Mesenchymal stem cell (in vitro differentiated cells and primary cell): ENCODE measurements around the gene GTPBP3.
"Not testable (repeated sequence)": the region's sequence is repeated elsewhere in the genome, so short reads cannot be mapped to it uniquely, and the experiment has no call there.

Experiments
- DNase-seq: peaks from one replicate; pipeline ENCODE4 v3.0.0-alpha.2; 2013
- H2AFZ ChIP-seq: one replicate; pipeline ENCODE4 v1.6.1; 2013; ENCODE audit warnings: low read depth, mild to moderate bottlenecking, control low read depth, inconsistent platforms, low read length, moderate library complexity
- H2AK5ac ChIP-seq: 2 replicates; pipeline ENCODE4 v1.6.1; 2013; ENCODE audit warnings: low read length, moderate library complexity, mild to moderate bottlenecking, inconsistent platforms; ENCODE audit not compliant: severe bottlenecking
- H2BK120ac ChIP-seq: one replicate; pipeline ENCODE4 v1.6.1; 2013; ENCODE audit warnings: low read depth, mild to moderate bottlenecking, inconsistent platforms, low read length, moderate library complexity
- H2BK12ac ChIP-seq, 2 experiments: one replicate each; pipeline ENCODE4 v1.6.1; 2013; ENCODE audit warnings: inconsistent platforms in 2 of 2, low read length in 2 of 2, mild to moderate bottlenecking in 2 of 2, moderate library complexity in 2 of 2, control low read depth in 1 of 2
- H2BK15ac ChIP-seq: one replicate; pipeline ENCODE4 v1.6.1; 2013; ENCODE audit warnings: mild to moderate bottlenecking, low read depth, inconsistent platforms; ENCODE audit not compliant: poor library complexity, severe bottlenecking
- H2BK5ac ChIP-seq: 2 replicates; pipeline ENCODE4 v1.6.1; 2013; ENCODE audit warnings: low read depth, mild to moderate bottlenecking, low read length, control low read depth, inconsistent platforms; ENCODE audit not compliant: poor library complexity, severe bottlenecking
- H3K14ac ChIP-seq, 2 experiments: one replicate each; pipeline ENCODE4 v1.6.1; 2013; ENCODE audit warnings: inconsistent platforms in 2 of 2, low read length in 2 of 2, control low read depth in 1 of 2, mild to moderate bottlenecking in 1 of 2, moderate library complexity in 1 of 2
- H3K18ac ChIP-seq, 2 experiments: one replicate each; pipeline ENCODE4 v1.6.1; 2013; ENCODE audit warnings: inconsistent platforms in 2 of 2, low read length in 2 of 2, control low read depth in 1 of 2, low read depth in 1 of 2, mild to moderate bottlenecking in 1 of 2
- H3K23ac ChIP-seq, 2 experiments: one replicate each; pipeline ENCODE4 v1.6.1; 2013; ENCODE audit warnings: inconsistent platforms in 2 of 2, low read length in 2 of 2, mild to moderate bottlenecking in 2 of 2, moderate library complexity in 2 of 2, control low read depth in 1 of 2
- H3K27ac ChIP-seq: 2 replicates; pipeline ENCODE4 v1.5.1; 2013; ENCODE audit warnings: mild to moderate bottlenecking, moderate library complexity, low read length, control low read depth, inconsistent platforms; ENCODE audit not compliant: poor library complexity, severe bottlenecking
- H3K27me3 ChIP-seq, 2 experiments: 2 replicates each; pipeline versions ENCODE4 v1.6.1 to v1.7.0; 2013; ENCODE audit warnings: low read length in 2 of 2, mild to moderate bottlenecking in 2 of 2, moderate library complexity in 2 of 2, control low read depth in 1 of 2, inconsistent platforms in 1 of 2; ENCODE audit not compliant: control insufficient read depth in 1 of 2, insufficient read depth in 1 of 2
- H3K36me3 ChIP-seq, 2 experiments: 2 replicates each; pipeline versions ENCODE4 v1.6.1 to v1.7.0; 2013; ENCODE audit warnings: low read length in 2 of 2, control low read depth in 1 of 2, inconsistent platforms in 1 of 2, low read depth in 1 of 2, mild to moderate bottlenecking in 1 of 2; ENCODE audit not compliant: insufficient read depth in 2 of 2, control insufficient read depth in 1 of 2
- H3K4ac ChIP-seq, 2 experiments: one replicate each; pipeline ENCODE4 v1.6.1; 2013; ENCODE audit warnings: inconsistent platforms in 2 of 2, low read length in 2 of 2, mild to moderate bottlenecking in 2 of 2, moderate library complexity in 2 of 2, control low read depth in 1 of 2, low read depth in 1 of 2
- H3K4me1 ChIP-seq: 2 replicates; pipeline ENCODE4 v1.6.1; 2013; ENCODE audit warnings: low read depth, low read length, control low read depth; ENCODE audit not compliant: control insufficient read depth, insufficient read depth
- H3K4me2 ChIP-seq: 2 replicates; pipeline ENCODE4 v1.6.1; 2013; ENCODE audit warnings: low read length, mild to moderate bottlenecking, inconsistent platforms; ENCODE audit not compliant: poor library complexity, severe bottlenecking
- H3K4me3 ChIP-seq, 2 experiments: 2 replicates each; pipeline versions ENCODE4 v1.5.1 to v1.7.0; 2013; ENCODE audit warnings: low read length in 2 of 2, mild to moderate bottlenecking in 2 of 2, control low read depth in 1 of 2, low read depth in 1 of 2; ENCODE audit not compliant: insufficient read depth in 1 of 2
- H3K79me1 ChIP-seq: replicated peaks from 2 replicates; pipeline ENCODE4 v1.6.1; 2013; ENCODE audit warnings: mild to moderate bottlenecking, control low read depth, low read length, inconsistent platforms; ENCODE audit not compliant: poor library complexity, severe bottlenecking
- H3K9ac ChIP-seq: 2 replicates; pipeline ENCODE4 v1.7.0; 2013; ENCODE audit warnings: mild to moderate bottlenecking, low read length, moderate library complexity
- H3K9me3 ChIP-seq: 2 replicates; pipeline ENCODE4 v1.7.0; 2013; ENCODE audit warnings: mild to moderate bottlenecking, low read length; ENCODE audit not compliant: control insufficient read depth
- H4K8ac ChIP-seq: one replicate; pipeline ENCODE4 v1.6.1; 2013; ENCODE audit warnings: inconsistent platforms, mild to moderate bottlenecking, low read length, moderate library complexity
- H4K91ac ChIP-seq: one replicate; pipeline ENCODE4 v1.6.1; 2013; ENCODE audit warnings: mild to moderate bottlenecking, low read length, inconsistent platforms
- WGBS: methylation state at CpG from one replicate; pipeline ENCODE4 v1.1.7; 2013; ENCODE audit warnings: mixed read lengths; 5-methylcytosine and 5-hydroxymethylcytosine counted together

Gene GTPBP3

GRCh38 chr19:17358395-17358794 is 21.0 kb downstream of the GTPBP3 start:
- Histone ChIP-seq H4K8ac (peak overlapping the region; percentile 87), H3K23ac (no peak overlapping the region), H2AFZ (no peak overlapping the region), H2BK12ac (no peak overlapping the region), H3K79me1 (no peaks in the 10 kb centered on the region), H3K4me3 (peak overlapping the region in 1 of 2 experiments; percentile 11), H3K27ac (no peak overlapping the region), H2BK120ac (no peak overlapping the region), H3K27me3 (peaks cover 0 to 14% of the 10 kb centered on the region in 2 experiments), H3K4ac (no peak overlapping the region), H2BK5ac (no peak overlapping the region), H3K14ac (no peak overlapping the region), H3K4me1 (peaks cover 6% of the 10 kb centered on the region), H3K18ac (peak overlapping the region in 1 of 2 experiments; percentile 18), H3K36me3 (no peaks in the 10 kb centered on the region), H3K9me3 (no peaks in the 10 kb centered on the region), H4K91ac (no peak overlapping the region), H3K9ac (no peak overlapping the region), H2AK5ac (no peak overlapping the region), H2BK15ac (no peak overlapping the region), H3K4me2 (no peak overlapping the region)
- peak; percentile 31 for DNase-seq
- 63% methylated on average over 7 of the region's 7 CpGs for WGBS

DNA sequence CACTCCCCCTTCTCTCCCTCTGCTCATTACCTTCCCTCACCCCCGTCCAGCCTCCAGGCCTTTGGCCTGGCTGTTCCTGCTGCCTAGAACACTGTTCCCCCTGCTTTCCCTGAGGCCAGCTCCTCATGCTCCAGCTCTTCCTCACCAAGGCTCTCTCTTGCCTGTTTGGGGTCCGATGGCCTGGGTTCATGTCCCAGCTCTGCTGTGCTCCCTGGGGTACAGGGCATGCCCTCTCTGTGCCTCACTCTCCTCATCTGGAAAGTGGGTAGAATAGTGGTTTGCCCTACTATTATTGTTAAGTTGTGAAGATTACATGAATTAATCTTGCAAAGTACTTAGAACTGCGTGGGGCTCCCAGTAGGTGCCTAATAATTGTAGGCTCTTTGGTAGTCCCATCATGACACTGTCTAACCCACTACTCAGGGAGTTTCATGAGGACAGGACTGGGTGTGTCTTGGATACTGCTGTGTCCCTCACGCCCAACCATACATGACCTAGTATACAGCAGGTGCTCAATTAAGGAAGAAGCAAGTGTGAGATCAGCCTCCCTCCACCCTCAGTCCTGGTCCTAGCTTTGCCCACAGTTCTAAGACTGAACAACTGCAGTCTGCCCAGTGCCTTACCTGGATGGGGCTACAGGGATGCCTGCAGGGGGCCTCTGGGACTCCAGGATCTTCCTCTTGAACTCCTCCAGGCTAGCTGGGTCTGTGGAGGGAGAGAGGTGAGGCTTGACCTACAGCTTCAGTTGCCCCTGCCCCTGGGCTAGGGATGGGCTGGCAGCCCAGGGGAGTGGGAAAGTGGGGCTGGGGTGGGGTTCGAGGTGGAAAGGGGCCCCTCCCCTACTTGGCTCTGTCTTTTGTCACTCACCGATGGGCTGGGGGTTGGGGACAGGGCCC is 22.8 kb downstream of the GTPBP3 start:
- Histone ChIP-seq H3K27me3 (peaks cover 0 to 18% of the 10 kb centered on the region in 2 experiments), H2BK15ac (no peak overlapping the region), H3K4me1 (peaks cover 6% of the 10 kb centered on the region), H2BK5ac (no peak overlapping the region), H4K8ac (no peak overlapping the region), H3K23ac (no peak overlapping the region), H3K36me3 (no peaks in the 10 kb centered on the region), H3K4me3 (no peak overlapping the region), H3K9ac (no peak overlapping the region), H3K79me1 (no peaks in the 10 kb centered on the region), H3K14ac (no peak overlapping the region), H2AFZ (peak overlapping the region; percentile 44), H2BK12ac (no peak overlapping the region), H3K9me3 (no peaks in the 10 kb centered on the region), H2AK5ac (no peak overlapping the region), H3K27ac (no peak overlapping the region), H3K4ac (no peak overlapping the region), H2BK120ac (no peak overlapping the region), H3K4me2 (no peak overlapping the region), H4K91ac (no peak overlapping the region), H3K18ac (no peak overlapping the region)
- WGBS, result 84% methylated on average over 5 of the region's 6 CpGs
- no peak for DNase-seq

DNA sequence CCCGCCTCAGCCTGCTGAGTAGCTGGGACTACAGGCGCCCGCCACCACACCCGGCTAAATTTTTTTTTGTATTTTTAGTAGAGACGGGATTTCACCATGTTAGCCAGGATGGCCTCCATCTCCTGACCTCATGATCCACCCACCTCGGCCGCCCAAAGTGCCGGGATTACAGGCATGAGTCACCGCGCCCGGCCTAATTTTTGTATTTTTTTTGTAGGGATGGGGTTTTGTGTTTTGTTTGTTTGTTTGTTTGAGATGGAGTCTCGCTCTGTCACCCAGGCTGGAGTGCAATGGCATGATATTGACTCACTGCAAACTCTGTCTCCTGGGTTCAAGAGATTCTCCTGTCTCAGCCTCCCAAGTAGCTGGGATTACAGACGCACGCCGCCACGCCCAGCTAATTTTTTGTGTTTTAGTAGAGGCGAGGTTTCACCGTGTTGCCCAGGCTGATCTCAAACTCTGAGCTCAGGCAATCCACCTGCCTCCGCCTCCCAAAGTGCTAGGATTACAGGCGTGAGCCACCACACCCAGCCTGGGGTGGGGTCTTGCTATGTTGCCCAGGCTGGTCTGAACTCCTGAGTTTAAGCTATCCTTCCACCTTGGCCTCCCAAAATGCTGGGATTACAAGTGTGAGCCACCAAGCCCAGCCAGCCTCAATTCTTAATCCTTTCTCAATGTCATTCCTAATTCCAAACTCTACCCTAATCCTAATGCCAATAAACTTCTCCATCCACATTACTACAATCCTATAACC is 26.7 kb downstream of the GTPBP3 start:
- H3K4me3 ChIP-seq, H3K4me2 ChIP-seq, H2AK5ac ChIP-seq, H3K4ac ChIP-seq, H2BK5ac ChIP-seq, DNase-seq, H3K9me3 ChIP-seq, H2AFZ ChIP-seq, H4K91ac ChIP-seq, H3K36me3 ChIP-seq, H3K18ac ChIP-seq, H3K23ac ChIP-seq, H2BK120ac ChIP-seq, H3K14ac ChIP-seq, H3K4me1 ChIP-seq, H3K79me1 ChIP-seq, H3K9ac ChIP-seq, H2BK15ac ChIP-seq, H4K8ac ChIP-seq, H3K27ac ChIP-seq, H2BK12ac ChIP-seq: not testable (repeated sequence)
- WGBS, result 89% methylated on average over 19 of the region's 20 CpGs
- peaks cover 0 to 29% of the 10 kb centered on the region in 2 experiments for H3K27me3 ChIP-seq

DNA sequence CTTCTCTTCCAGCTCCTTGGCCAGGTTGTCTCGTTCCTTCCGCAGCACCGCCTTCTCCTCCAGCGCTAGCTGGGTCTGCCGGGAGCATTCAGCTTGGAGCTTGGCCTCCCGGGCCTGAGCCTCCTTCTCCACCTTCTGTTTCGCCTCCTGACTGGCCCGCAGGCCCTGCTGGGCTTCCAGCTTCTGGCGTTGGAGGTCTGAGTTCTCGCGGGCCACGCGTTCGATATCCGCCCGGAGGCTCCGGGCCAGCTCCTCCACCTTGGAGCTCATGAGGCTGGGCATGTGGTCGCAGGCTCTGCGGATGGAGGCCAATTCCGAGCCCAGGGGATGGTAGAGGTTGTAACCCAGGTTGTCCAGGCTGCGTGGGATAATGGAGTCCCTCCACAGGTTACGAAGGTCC is 28.0 kb downstream of the GTPBP3 start:
- Histone ChIP-seq H2BK120ac (no peak overlapping the region), H3K4me1 (no peaks in the 10 kb centered on the region), H2BK5ac (no peak overlapping the region), H3K4ac (no peak overlapping the region), H4K91ac (no peak overlapping the region), H3K23ac (no peak overlapping the region), H3K36me3 (no peaks in the 10 kb centered on the region), H3K18ac (no peak overlapping the region), H2AK5ac (no peak overlapping the region), H2BK15ac (no peak overlapping the region), H3K27ac (no peak overlapping the region), H3K4me3 (no peak overlapping the region), H3K14ac (no peak overlapping the region), H4K8ac (no peak overlapping the region), H3K4me2 (no peak overlapping the region), H2AFZ (no peak overlapping the region), H3K9ac (no peak overlapping the region), H3K27me3 (peaks cover 0 to 28% of the 10 kb centered on the region in 2 experiments), H2BK12ac (no peak overlapping the region), H3K9me3 (no peaks in the 10 kb centered on the region), H3K79me1 (no peaks in the 10 kb centered on the region)
- no peak for DNase-seq
- 94% methylated on average over 22 of the region's 22 CpGs for WGBS
